ENCODE measurements around the gene ZHX3.
"Not testable (repeated sequence)": the region's sequence is repeated elsewhere in the genome, so short reads cannot be mapped to it uniquely, and the experiment has no call there.

Gene ZHX3

GRCh38 chr20:41330941-41331340 lies 13.4 kb upstream of the ZHX3 start:
- DNase-seq (ENCODE audit: low spot score): no peak

DNA sequence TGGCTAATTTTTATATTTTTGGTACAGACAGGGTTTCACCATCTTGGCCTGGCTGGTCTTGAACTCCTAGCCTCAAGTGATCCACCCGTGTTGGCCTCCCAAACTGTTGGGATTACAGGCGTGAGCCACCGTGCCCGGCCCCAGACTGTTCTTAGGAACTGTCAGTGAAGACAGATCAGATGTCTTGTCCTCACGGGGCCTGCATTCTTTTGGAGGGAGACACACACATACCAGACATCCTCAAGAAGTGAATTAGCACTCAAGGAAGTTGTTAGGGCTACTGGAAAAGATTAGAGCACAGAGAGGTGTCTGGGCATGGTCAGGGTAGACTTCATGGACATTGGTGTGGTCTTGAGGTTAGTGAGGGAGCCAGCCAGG lies 12.8 kb upstream of the ZHX3 start:
- DNase-seq (ENCODE audit: low spot score): no peak

DNA sequence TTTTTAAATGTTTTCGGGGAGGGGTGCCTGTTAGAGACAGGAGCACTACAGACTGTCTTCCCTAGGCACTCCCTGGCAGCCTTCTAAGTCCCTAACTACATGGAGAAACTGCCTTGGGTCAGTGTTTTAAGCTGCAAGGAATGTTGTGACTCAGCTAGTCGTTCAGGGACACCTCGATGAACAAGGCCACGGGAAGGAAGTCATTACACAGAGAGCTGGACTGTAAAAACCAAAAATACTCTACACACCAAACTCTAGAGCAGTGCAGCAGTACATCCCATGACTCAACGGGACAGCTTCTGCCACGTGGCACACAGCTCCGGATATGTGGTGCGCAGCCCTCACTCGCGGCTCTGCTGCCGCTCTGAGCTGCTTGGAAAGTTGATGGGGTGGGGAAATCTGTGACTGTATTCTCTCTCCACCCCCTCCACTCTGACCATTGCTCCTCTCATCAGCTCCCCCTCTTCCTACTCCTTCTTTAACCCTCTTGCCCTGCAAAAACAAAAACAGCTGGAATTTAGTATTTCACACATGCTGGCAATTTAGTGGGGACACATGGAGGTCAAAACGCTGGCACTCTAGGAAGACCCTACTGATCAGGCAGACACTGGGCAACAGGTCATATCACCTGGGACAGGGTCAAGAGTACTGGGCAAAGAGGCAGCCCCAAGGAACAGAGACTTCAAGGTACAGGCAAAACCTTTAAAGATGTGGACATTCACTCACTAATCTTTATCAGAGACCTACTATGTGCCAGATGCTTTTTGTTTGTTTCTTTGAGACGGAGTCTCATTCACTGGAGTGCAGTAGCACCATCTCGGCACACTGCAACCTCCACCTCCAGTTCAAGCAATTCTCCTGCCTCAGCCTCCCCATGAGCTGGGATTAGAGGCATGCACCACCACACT lies 12.2 kb upstream of the ZHX3 start:
- no peak for DNase-seq (ENCODE audit: low spot score)

DNA sequence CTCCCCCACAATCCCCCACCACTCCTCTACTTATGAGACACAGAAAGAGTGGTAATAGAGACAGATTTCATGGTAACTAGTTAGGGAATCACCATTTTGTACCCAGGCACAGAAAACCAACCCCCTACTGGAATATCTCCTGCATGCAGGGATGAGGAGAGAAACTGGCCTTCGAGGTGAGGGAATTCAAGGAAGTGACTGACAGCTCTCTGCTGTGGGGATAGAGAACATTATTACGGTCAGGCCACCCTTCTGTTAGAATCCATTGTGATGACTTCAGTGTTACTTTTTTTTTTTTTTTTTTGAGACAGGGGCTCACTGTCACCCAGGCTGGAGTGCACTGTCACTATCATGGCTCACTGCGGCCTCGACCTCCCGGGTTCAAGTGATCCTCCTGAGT lies 9.6 kb upstream of the ZHX3 start:
- no peak for DNase-seq (ENCODE audit: low spot score)

GRCh38 chr20:41320976-41321375 lies 3.4 kb upstream of the ZHX3 start:
- DNase-seq (ENCODE audit: low spot score): no peak

GRCh38 chr20:41320441-41320840 lies 2.9 kb upstream of the ZHX3 start:
- DNase-seq (ENCODE audit: low spot score): no peak

DNA sequence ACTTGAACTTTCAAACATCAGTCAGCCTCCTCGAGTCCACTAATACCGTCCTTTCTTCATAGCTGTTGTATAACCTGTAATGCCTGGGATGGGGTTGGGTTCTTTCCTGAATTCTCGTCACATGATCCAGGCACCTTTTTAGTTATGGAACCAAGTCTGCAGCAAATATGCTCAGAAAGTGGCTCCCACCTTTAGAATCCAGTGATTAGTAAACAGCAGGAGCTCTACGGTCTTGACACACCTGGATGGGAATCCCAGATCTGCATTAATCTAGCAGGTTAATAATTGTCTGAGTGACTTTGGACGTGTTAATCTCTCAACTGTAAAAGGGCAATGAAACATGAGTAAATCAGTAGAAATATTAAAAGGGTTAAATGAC lies 729 bp upstream of the ZHX3 start:
- no peak for DNase-seq (ENCODE audit: low spot score)

DNA sequence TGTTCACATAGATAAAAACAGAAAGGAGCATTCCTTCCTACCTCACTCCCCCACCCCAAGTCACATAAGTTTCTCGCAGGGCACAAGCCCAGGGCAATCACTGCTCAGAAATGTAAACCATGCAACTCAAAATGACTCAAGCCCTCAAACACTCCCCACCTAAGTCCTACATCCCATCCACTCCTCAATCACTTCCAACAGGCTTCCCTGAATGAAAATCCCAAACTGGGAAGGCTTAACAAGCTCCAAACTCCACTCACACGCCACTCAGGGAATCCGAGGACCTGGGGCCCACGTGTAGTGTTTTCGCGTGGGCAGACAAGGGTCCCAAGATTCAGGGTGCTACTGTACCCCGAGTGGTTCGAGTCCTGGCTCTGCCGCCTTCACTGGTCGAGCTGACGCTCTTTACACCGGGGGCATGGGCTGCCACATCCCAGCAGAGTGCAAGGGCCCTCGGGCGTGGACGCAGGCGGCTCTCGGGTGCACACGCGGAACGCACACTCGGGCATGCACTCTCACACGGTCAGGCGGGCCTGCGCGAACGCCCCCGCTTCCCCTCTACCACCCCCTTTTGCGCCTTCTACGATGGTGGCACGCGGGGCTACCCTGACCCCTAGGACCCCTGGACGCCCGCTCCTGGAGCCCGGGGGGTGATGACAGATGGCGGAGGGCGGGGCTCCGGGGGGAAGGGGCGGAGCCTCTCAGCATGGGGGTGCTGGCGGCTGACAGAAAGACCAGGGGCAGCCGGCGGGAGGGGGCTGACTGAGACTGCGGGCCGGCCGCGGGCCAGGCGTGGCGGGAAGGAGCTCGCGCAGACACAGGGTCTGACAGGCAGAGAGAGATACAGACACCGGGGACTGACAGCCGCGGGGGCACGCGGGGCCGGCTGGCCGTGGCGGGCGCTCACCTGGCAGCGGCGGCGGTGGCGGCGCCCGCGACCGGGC lies 657 bp downstream of the ZHX3 start:
- peak; percentile 91 for DNase-seq (ENCODE audit: low spot score)

GRCh38 chr20:41316051-41316450 lies 1.5 kb downstream of the ZHX3 start:
- DNase-seq (ENCODE audit: low spot score): no peak

DNA sequence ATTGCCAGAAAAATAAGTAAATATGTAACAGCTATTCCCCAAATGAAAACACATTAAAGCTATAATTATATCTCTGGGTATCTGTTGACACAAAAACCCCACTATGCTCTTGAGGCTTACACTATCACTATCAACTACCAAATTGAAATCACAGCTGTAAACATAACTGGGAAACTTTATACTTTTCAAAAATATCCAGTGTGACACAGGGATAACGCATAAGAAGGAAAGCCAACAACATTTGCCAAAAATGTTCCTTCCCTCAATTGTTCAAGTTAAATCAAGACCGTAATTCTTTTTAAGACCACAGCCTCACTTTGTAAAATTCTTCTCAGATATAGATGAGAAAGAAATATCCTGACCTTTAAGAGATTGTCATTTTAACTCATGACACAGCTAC lies 3.1 kb downstream of the ZHX3 start:
- no peak for DNase-seq (ENCODE audit: low spot score)

- not testable (repeated sequence) for DNase-seq (ENCODE audit: low spot score)
Observed at GRCh38 chr20:41312009-41312408, 5.5 kb downstream of the ZHX3 start.

- DNase-seq (ENCODE audit: low spot score): no peak
Observed at GRCh38 chr20:41309817-41310216, 7.7 kb downstream of the ZHX3 start.

- no peak for DNase-seq (ENCODE audit: low spot score)
Observed at GRCh38 chr20:41308726-41309413, 8.7 kb downstream of the ZHX3 start.

- no peak for DNase-seq (ENCODE audit: low spot score)
Observed at GRCh38 chr20:41308290-41308711, 9.2 kb downstream of the ZHX3 start.

DNA sequence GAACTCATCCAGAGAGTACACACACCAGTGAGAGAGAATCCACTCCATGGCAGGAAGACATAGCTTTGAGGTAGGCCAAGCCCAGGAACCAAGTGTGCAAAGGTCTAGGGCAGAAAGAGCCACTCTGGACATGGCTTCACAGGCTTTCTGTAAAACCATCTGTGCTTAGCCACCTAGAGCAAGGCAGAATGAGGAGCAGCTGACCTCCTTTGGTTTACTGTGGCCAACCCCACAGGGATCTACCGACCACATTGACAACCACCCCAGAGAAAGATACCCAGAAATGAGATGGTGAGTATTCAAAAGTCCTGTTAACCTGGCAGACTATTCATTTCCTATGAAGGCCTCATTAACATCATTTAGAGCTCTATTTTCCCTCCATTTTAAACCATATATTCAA lies 10.5 kb downstream of the ZHX3 start:
- DNase-seq (ENCODE audit: low spot score): no peak

DNA sequence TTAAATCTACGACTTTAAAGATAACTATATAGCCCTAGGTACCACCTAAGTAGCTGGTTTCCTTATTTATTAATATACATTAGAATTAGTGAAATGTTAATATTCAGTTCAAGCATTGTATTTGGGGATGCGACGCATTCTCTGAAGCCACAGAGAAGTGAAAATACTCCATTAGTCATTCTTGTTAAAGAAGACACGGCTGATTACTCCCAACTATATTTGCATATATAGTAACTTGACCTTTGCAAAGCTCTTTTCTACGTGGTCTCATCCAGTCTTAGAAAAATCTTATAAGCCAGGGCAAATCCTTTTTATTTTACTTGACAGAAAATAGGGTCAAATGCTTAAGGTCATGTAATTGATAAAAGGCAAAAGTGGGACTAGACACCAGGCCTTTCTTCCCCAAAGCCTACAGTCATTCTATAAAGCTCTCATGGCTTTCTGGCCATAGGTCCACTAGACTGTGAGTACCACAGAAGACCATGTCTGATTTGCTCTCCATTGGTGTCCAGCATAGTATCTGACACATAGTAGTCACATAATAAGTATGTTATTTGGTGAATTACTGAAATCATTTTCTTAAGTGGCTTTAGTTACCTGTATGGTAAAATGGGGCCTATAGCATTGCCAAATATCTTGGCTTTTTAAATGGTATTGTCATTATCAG lies 11.3 kb downstream of the ZHX3 start:
- DNase-seq (ENCODE audit: low spot score): no peak

DNA sequence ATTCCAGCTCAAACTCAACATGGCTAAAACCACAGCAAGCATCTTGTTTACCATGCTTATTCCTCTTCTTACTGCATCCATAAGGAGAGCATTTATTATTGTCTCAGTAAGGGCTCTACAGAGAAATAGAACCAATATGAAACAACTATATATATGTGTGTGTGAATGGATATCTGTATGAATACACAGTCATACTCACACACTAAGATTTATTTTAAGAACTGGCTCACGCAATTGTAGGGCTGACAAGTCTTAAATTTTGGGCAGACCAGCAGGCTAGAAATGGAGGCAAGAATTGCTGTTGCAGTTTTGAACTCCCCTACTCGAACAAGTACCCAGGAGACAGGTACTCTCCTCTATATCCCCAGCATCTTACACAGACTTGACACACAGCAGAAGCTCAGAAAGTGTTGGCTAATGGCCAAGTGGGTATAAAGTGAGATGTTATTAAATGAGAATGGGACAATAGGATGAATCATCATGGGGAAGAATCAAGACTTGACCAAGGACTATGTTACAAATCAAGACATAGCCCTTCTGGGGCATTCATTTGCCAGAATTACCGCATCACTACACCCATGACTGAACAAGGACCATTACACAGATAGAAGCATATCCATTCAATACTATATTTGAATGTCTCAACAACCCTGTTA lies 13.0 kb downstream of the ZHX3 start:
- no peak for DNase-seq (ENCODE audit: low spot score)

GRCh38 chr20:41304002-41304401 lies 13.5 kb downstream of the ZHX3 start:
- DNase-seq (ENCODE audit: low spot score): no peak

DNA sequence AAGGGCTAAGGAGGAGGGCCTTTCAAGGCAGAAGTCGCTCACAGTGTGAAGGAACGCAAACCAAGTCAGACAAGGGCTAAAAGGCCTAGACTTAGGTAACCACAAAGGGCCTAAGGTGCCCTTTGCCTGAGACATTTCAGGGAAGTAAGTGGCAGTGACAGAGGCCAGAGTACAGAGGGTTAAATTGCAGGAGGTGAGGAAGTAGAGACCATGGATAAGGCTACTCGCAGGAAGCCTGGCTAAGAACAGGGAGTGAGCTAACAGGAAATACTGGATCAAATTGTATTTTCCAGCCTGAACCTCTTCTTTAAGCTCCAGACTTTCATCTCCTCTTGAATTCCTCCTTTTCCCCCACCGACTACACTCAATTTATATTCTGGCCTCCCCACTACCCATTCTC lies 16.6 kb downstream of the ZHX3 start:
- DNase-seq (ENCODE audit: low spot score): no peak

- no peak for DNase-seq (ENCODE audit: low spot score)
Observed at GRCh38 chr20:41300383-41300782, 17.1 kb downstream of the ZHX3 start.

DNA sequence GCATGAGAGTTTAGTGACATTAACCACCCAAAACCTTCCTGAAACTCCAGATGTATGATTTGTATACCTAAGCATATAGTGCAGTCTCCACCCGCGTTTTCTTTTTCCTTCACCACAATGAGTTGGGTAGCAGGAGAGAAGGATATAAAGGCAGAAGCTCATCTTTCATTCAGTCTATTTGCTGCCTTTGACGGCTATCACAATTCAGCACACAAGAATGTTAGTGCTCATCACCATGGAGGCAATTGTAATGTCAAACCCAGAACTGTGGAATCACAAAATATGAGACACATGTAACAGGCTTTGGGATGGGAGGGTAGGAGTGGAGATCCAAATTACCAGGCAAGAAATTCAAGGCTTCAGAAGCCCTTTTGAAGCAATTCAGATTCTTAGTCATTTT lies 17.6 kb downstream of the ZHX3 start:
- no peak for DNase-seq (ENCODE audit: low spot score)
